DND-41 (cell line): Measurements from ENCODE around the gene FAM163B.

Source experiments
- CTCF ChIP-seq: IDR thresholded peaks from 2 replicates; pipeline ENCODE4 v1.5.1; 2012; ENCODE audit warnings: borderline replicate concordance, low read length, moderate library complexity, mild to moderate bottlenecking; ENCODE audit not compliant: poor library complexity, severe bottlenecking; ENCODE audit errors: extremely low read depth
- EZH2 ChIP-seq: IDR thresholded peaks from 3 replicates; pipeline ENCODE4 v1.6.1; 2012; ENCODE audit warnings: borderline replicate concordance, low read depth, mild to moderate bottlenecking, moderate library complexity, low read length, inconsistent platforms; ENCODE audit not compliant: severe bottlenecking

GRCh38 chr9:133543772-133544467, 65.3 kb downstream of the FAM163B start:
- TF ChIP-seq CTCF (no peak), EZH2 (no peak)
